GM21825 (cell line): ENCODE results near the gene NEFH.
"Not testable (repeated sequence)": the region's sequence is repeated elsewhere in the genome, so short reads cannot be mapped to it uniquely, and the experiment has no call there.

Source experiments
- ATAC-seq: cut with Tn5 transposase; IDR thresholded peaks from one replicate; pipeline ENCODE4 v1.9.1; 2021; ENCODE audit warnings: mild to moderate bottlenecking, moderate library complexity; ENCODE audit not compliant: unreplicated experiment

Gene NEFH

DNA sequence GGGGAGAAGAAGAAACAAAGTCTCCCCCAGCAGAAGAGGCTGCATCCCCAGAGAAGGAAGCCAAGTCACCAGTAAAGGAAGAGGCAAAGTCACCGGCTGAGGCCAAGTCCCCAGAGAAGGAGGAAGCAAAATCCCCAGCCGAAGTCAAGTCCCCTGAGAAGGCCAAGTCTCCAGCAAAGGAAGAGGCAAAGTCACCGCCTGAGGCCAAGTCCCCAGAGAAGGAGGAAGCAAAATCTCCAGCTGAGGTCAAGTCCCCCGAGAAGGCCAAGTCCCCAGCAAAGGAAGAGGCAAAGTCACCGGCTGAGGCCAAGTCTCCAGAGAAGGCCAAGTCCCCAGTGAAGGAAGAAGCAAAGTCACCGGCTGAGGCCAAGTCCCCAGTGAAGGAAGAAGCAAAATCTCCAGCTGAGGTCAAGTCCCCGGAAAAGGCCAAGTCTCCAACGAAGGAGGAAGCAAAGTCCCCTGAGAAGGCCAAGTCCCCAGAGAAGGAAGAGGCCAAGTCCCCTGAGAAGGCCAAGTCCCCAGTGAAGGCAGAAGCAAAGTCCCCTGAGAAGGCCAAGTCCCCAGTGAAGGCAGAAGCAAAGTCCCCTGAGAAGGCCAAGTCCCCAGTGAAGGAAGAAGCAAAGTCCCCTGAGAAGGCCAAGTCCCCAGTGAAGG is 9.2 kb downstream of the NEFH start:
- not testable (repeated sequence) for ATAC-seq

DNA sequence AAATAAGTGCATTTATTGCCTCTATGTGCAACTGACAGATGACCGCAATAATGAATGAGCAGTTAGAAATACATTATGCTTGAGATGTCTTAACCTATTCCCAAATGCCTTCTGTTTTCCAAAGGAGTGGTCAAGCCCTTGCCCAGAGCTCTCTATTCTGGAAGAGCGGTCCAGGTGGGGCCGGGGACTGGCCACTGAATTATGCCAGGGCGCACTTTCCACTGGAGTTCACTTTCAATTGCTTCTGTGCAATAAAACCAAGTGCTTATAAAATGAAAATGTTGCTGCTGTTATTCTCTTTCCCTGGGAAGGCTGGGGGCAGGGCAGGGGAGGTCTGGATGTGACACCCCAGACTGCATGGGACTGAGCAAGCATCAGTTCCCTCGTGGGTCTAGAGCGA is 11.0 kb downstream of the NEFH start:
- ATAC-seq = no peak

DNA sequence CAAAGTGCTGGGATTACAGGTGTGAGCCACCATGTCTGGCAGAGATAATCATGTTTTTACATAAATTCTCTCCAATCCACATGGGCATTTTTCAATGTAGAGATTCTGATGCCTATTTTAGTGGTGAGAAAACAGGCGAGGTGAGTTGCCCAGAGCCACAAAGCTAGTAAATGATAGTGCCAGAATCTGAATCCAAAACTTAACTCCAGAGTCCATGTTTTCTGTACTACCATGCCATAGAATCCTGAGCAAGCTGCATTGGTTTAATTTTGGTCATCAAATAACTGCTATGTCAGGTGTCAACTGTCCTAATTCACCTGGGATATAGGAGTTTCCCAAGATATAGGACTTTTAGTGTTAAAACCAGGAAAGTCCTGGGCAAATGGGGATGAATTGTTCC is 13.6 kb downstream of the NEFH start:
- ATAC-seq = no peak

DNA sequence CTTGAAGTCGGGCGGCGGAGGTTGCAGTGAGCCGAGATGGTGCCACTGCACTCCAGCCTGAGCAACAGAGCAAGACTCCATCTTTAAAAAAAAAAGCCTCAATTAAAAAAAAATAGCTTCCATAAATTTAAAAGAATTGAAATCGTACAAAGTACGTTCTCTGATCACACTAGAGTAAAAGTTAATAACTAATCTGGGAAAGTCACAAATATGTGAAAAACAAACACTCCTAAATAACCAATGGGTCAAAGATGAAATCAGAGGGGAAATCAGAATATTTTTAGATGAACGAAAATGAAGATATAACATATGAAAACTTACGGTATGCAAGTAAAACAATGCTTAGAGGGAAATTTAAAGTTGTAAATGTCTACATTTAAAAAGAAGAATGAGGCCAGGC is 19.8 kb downstream of the NEFH start:
- no peak for ATAC-seq

DNA sequence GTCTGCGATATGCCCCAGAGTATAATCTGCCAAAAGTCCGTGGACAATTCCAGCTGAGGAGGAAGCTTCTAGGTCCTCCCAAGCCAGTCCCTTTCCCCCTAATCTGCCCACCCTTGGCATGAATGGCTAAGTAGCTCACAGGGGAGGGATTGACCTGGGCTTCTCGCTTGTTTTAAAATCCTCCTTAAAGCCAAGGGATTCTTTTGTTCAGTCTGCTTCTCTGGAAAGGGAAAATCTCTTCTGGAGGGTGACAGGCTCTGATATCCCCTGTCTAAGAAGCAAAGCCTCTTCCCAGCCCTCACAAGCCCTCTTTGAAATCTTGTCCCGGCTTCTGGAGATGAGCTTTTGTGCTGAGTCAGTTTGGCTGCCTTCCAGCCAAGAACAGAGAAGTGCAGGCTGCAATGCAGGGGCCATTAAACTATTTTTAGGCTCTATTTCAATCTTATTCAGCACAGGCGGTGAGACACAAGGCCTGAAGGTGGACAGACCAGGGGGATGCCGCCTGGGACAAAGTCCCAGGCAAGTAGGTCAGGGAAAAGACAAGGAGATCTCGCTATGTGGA is 23.9 kb downstream of the NEFH start:
- no peak for ATAC-seq

DNA sequence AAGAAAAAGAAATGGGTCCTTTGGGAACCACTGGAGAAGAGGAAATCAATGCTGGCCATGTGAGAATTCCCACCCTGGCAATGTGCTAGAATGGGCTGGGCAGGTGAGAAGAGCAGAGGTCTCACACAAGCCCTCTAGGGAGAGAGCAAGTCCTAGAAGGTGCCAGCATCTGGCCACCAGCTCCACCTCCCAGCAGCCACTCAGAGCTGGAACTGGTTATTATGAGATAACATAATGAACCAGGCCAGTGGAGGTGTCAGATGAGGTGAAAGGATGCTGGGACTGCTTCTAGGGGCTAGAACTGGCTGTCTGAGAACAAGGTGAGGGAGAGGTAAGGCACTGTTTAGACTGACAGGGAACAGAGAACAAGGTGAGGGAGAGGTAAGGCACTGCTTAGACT is 29.3 kb downstream of the NEFH start:
- ATAC-seq = no peak

DNA sequence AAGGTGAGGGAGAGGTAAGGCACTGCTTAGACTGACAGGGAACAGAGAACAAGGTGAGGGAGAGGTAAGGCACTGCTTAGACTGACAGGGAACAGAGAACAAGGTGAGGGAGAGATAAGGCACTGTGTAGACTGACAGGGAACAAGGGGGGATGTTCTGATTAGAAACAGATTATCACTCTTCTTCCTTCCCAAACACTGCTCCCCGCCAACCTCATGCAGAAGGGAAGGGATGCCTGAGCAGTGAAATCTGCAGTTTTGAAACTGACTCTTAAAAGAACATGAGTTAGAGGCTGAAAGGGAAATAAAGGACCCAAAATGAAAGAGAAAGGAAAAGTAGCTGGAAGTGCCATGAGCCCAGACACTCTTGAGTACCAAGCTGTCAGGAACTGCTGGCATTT is 29.8 kb downstream of the NEFH start:
- no peak for ATAC-seq

DNA sequence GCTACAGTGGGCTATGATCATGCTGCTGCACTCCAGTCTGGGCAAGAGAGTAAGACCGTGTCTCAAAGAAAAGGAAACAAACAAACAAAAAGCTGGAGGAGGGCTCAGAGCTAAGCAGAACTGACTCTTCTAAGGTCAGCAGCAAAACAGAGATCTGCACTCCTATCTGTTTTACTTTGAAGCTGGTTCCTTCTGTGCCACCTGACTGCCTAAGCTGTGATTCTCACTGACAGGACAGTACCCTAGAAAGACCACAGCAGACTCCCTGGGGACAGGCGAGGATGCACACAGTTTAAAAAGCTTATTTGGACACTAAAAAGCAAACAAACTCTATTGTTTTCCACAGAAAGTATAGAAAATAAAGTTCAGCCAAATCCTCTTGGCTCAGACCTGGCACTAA is 30.5 kb downstream of the NEFH start:
- no peak for ATAC-seq

DNA sequence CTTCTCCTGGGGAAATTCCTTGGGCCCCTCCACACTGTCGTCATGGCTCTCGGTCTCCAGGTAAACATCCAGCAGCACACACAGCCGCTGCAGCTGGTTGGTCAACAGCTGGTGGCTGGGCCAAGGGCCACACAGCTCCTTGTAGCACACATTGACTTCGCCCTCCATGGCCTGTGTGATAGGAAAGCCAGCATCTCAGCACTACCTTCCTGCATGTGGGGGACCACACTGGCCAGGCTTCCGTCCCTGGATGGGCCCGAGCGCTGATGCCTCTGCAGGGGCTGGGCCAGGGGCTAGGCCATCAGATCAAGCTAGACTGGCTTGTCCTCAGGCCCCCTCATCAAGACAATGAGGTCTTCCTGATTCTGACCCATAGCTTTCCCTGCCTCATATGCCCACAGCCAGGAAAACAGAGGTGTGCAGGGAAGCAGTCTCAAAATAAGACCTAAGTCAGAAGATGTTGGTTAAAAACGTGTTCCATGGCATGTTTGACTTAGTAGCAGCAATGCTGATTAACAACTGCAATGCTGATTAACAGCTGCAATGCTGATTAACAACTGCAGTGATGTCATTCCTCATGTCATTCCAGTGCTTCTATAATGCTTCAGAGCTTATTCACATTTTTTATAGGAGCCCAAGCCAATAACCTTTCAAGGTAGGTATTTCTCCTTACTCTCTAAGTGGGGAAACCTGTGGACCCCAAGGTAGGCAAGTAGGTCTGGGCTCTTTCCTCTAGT is 31.3 kb downstream of the NEFH start:
- ATAC-seq = no peak

DNA sequence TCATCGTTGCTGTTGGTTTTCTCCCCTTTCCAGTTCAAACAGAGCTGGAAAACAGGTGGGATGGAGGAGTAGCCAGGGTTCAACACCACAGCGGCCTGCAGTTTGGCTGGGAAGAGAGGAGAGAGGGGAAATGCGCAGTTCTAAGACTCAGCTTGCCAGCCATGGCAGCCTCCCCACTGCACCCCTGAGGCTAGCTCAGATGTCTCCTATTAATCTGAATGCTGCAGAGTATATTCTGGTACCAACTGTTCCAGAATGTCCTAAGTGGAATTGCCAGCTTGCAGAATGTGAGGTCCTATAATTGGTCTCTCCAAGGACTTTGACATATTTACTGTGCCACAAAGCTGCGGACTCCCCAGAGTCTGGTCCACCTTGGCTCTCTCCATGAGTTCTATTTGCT is 32.0 kb downstream of the NEFH start:
- ATAC-seq = no peak

DNA sequence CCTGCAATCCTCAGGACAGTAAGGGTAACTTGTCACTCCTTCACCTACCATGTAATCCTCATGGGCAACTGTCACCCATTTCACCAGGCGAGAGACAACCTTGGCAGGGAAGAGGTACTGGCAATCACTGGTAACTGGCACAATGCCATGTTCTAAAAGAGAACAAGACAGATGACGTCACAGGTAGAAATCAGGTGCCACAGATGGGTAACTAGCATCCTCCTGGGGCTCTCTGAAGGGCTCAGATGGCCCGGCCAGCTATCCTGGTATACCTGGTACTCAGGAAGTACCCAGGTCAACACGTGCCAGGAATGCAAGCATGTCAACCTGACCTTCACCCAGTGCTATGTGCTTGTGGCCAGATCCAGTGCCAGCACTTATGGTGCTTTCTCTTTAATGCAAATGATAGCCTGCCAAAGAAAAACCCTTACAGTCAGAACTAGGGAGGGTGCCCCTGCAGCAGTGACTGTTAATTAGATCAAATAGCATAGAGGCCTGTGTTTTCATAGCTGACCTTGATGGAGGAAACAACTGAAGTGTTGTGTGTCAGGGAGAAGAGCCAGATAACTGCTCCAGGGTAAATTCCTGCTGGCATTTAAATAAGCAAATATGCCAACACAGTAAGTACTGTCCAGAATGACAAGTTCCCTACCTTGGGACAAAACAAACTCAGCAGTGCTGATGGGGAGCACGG is 37.3 kb downstream of the NEFH start:
- ATAC-seq = no peak

DNA sequence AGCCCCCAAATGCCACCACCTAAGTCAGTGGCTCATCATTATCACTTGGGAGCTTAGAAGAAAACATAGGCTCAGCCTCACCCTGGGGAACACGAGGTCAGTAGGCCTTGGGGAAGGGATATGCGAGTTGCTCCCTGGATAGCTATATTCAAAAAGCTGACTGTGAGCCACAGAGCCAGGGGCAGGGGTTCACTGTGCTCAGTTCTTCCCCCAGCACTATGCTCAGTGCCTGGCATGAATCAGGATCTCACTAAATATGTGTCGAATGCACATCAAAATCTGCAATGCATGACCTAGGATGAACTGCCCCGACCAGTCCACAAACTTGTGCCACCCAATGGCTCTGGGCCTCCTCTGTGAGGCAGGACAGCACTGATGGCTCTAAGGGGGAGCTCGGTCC is 38.4 kb downstream of the NEFH start:
- no peak for ATAC-seq

DNA sequence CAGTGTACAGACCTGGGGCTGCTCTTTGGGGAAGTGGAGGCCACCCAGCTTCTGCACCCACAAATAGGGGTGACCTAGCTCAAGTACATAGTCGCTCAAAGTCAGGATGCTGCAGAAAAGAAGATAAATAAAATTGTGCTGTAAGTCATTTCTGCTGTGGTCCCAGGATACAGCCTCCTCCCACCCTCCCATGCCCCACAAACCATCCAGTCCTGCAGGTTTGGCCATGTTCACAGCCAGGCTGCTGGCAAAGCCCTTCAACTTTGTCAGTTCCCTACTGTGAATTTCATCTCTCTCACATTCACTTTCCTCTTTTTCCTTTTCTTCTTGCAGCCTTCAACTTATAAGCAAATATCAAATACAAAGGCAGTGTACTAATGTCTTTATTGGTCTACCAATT is 40.0 kb downstream of the NEFH start:
- no peak for ATAC-seq

DNA sequence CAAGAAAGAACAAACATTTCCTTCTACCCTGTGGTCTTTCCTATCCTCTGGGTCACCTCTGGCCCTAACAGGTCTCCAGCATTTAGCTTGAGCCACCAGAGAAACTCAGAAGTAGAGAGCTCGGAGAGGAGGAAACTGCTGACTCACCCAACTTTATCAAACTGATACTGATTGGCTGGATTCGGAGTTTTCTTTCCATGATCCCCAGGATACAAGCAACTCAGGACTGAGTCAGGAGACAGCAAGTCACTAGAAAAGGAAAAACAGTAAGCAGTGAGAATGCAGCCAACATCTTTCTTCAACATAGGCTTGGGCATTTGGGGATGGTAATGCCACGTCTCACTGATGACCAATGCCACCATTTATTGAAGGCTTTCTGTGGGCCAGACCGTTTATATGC is 40.8 kb downstream of the NEFH start:
- ATAC-seq = no peak

DNA sequence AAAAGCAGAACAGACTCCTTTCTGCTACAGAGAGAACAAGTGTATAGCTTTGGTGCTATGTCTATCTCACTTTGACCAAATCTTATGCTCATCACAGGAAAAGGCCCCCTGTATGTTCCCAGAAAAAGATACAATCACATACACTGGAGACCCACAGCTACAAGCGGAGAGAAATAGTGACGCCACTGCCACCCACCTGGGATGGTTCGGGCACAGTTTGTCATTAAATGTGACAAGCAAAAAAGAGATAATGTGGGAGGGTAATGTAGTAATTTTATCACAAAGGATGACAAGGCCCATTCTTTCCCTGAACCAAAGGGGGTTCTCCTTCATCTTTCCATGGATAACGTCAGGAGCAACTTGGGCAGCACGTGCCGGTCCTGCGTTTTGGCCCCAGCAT is 41.5 kb downstream of the NEFH start:
- no peak for ATAC-seq

DNA sequence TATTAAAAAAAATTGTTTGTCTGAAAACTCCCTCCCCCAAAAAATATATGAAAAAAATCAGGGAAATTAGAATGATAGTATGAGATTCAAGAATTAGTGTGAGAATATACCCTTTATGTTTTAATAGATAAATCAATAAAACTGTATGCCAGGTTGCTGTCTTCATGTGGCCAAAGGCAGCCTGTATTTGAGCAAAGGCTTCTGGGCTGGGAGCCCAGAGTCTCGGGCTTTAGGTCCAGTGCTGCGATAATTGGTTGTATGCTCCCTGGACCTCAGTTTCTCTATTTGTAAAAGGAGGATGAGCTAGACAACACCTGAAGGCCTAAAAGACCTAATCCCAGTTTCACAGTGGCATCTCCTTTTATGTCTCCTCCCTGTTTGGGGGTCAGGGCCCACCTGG is 43.7 kb downstream of the NEFH start:
- no peak for ATAC-seq

DNA sequence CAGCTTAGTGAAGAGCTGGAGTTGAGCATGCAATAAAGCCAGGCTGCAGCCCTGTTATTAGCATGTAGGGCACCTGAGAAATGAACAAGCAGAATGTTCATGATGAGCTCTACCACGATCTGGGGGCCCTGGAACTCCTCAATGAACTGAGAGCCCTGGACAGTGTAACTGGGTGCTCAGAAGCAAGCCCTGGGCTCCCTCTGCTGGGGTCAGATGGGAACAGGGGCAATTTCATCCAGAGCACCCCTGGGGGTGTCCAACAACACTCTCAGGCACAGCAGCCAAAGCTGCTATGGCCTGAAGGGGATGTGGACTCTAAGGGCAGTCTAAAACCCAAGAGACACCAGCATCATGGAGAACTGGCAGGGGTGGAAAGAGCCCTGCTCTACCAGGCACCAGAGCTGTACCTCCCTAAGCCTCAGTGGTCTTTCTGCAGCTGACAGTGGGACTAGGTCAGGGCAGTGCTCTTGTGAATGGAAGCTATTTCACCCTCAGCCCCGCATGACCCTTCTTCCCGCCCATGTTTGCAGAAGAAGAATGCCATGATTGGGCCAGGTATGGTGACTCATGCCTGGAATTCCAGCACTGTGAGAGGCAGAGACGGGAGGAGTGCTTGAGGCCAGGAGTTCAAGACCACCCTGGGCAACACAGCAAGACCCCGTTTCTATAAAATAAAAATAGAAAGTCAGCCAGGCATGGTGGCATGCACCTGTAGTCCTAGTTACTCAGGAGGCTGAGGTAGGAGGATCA is 44.6 kb downstream of the NEFH start:
- ATAC-seq = no peak

DNA sequence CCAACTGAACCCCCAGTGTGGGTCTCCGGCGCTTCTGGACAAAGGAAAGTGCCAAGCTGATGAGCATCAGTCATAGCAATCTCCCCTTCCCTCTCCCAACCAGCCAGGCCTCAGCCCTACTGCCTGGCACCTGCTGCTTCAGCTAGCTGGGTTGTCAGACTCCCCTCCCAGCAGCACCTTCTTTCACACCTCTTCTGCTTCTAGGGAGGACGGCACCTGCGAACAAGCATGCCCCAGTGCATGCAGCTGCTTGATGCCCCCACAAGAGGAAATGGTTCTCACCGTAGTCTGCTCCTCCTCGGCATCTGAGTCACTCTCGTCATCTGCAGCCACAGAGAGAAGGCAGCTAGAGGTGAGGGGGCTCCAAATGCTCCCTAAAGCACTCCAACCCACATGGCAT is 48.1 kb downstream of the NEFH start:
- no peak for ATAC-seq

DNA sequence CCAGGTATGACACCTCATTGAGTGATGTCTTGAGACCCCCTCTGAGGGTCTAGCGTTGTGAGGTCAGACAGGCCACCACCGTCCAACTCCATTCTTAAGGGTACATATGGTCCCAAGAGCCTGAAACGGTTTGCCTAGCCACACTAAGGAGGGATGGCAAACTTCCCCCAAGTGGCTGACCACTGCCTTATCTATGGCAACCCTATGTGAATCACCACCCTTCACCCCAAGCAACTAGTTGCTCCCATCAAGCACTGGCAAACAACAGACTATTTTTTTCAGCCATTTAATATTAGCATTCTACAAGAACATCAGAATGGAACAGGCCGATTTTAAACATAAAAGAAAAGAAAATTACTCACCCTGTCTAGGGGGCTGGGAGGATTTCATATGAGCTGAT is 50.7 kb downstream of the NEFH start:
- ATAC-seq = no peak

DNA sequence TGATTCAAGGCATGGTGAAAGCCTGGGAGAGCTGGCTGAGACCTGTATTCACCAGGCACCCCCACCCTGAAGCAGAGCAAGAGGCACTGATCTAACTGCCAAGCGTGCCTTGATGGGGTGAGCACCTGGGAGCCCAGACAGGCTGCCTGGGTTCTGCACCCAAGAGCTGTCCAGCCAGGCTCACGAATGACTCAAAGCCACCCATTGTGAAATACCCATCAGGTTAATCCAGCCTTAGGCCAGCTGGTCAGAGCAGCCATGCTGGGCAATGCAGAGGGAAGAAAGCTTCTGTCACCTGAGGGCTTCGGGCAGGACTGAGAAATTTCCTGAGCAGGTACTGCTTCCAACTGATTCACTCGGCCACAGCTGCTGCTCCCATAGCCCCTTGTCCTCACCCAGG is 51.4 kb downstream of the NEFH start:
- ATAC-seq = no peak

DNA sequence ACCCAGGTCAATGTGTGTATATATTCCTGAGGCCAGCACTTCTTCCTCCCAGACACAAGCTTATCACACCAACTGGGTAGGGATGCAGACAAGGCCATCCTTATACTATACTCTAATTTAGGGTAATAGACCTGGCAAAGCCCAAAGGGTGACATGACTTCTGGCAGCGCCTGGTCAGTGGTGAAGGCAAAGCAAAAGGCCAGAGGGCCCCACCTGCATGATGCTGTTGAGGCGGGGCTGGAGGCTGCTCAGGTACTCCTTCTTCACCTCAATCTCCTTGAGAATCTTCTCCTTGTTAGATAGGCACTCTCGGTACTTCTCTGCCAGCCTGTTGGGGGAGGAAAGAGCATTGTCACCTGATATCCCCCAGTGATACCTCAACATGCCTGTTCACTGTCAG is 56.4 kb downstream of the NEFH start:
- no peak for ATAC-seq
